Glomerular visceral epithelial cell (primary cell): ENCODE results near the gene BLACAT1.

Source experiments
- DNase-seq: peaks from one replicate; pipeline ENCODE4 v3.0.0-alpha.2; 2016; ENCODE audit errors: extremely low spot score

Gene BLACAT1

DNA sequence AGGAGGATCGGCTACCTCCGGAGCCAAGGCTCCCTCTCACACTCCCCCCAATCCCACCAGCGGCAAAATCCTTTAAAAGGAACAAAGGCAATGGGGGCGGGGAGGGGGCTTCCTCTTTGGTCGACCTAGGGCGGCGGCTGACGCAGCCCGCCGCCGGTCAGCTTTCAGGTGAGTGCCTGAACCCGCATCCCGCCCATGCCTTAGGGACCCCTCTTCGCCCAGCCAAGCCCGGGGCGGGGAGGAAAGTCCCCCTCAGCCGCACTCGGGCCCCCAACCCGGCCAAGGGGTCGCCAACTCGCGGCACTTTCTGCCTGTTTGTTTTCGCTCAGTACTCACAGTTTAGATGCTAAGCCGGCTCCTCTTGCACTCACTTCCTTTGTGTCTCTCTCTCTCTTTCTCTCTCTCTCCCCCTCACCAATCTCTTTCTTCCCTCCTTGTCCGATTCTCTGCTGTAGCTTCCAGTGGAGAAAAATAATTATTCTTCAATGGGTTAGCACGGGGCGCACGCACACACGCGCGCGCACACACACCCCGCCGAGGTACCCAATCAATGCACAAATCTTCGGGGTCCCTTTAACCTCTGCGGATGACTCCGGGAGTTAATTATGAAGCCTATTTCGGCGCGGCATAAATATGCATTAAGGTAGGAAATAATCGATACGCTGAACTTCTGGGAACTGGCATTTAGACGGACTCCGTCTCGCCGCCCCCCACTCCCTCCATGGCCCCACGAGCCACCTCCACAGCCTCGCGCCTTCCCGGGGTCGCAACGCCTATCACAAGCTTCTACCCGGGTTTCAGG lies at the start of gene BLACAT1:
TSS of gene BLACAT1 (minus strand) at position 465 of the 802 bp plus-strand sequence.
- DNase-seq: no peak

DNA sequence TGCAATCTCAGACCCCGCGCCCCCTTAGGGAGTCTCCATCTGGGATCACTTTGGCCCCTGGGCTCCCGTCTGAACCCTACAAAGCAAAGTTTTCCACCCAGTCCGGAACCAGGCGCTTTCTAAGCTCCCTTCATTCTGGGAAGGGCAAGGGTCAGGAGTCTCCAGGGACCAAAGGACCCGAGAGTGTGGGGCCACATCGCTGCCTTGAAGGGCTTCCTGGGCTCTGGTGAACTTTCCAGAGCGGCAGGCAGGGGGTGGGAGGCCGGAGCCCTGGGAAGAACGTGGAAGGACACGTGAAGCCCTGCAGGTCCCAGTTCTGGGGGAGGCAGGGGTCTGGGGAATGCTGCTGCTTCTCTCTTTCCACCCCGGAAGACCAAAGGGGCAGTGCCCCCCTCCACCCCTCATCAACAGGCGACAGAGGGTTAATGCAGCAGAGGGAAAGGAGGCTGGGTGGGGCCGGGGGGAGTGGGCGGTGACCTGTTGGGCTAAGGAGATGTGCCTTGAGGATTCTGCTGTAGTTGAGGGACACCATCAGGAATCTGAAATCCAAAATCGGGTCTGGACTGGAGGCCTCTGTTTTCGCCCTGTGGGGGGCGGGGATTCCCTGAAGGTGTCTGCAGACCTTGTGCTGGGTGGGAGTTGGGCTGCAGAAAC lies 49.4 kb upstream of the BLACAT1 start:
- DNase-seq: peak; percentile 29

DNA sequence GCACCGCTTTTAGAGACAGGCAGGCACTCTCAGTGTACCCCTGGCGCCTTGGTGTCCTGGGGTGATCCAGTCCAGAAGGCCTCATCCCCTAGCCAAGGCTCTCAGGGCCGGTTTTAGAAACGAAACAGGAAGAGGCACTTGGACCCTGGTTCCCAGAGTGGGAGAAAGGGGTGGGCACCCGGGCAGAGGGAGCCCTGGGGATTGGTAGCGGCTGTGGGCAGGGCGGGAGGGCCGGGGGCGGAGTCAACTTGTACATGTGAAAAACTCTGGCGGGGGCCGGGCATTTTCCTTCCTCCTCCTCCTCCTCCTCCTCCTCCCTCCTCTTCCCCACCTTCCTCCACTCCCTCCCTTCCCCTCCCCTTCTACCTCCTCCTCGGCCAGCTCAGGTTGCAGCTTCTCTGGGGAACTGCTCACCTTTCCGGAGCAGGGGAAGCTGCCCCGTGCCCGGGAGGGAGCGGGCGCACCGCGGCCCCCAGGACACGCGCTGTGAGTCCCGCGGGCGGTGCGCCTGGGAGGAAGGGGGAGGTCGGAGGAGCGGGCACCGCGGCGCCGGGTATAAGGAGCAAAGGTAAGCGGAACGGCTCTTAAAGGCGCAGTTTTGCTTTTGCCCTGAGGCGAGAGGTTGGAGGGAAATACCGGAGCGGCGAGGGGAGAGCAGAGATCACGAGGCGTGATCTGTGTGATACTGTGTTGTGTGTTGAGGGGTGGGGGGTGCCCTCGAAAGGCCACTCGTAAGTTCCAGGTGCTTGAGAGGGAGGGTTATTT lies 48.6 kb upstream of the BLACAT1 start, which contains the start of gene CDK18:
TSS of gene CDK18 (plus strand) at position 359 of the 765 bp plus-strand sequence. CDS start 18,499 bp downstream, outside the sequence.
- peak; percentile 91 for DNase-seq

DNA sequence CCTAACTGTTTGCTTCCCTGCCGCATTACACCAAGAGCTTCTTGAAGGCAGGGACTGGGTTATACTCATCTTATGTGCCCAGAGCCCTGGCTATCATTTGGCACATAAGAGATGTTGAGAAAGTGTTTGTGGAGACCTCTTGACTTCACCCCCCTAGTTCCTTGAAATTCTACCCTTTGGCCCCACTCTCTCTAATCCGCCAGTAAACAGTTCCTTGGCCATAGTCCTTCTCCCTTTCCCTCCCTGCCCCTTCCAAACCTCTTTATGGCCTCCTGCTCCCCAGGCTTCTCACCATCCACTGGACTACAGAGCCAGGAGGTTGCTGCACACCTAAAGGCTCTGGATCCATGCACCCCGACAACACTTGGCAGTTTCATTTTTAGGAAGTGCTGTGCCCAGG lies 47.1 kb upstream of the BLACAT1 start:
- DNase-seq: no peak

DNA sequence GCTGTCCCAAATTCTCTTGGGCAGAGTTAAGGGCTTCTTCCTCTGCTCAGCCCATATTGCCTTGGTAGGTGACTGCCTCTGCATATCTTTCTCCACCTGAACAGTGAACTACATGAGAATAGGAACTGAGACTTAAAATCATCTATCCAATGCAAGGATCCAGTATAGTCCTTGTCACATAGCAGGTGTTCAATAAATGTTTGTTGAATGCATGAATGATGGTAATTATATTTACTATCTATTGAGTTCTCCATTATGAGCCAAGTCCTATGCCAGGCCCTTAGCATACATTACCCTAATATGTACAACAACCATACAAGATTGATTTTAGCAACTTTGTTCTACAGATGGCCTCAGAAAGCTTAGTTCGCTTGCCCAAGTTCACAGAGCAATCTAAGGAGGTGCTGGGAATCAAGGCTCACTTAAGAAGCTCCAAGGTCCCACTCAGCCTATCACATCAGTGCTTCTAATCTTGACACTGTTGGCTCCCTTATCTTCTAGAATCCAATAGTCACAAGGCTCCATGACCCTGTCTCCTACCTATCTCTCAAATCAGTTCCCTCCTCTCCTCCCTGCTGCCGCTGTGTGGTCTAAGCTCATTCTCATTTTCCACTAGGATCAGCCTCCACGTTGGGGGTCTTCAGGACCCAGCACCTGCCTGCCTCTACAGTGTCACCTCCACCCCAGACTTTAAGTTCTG lies 46.4 kb upstream of the BLACAT1 start:
- no peak for DNase-seq

DNA sequence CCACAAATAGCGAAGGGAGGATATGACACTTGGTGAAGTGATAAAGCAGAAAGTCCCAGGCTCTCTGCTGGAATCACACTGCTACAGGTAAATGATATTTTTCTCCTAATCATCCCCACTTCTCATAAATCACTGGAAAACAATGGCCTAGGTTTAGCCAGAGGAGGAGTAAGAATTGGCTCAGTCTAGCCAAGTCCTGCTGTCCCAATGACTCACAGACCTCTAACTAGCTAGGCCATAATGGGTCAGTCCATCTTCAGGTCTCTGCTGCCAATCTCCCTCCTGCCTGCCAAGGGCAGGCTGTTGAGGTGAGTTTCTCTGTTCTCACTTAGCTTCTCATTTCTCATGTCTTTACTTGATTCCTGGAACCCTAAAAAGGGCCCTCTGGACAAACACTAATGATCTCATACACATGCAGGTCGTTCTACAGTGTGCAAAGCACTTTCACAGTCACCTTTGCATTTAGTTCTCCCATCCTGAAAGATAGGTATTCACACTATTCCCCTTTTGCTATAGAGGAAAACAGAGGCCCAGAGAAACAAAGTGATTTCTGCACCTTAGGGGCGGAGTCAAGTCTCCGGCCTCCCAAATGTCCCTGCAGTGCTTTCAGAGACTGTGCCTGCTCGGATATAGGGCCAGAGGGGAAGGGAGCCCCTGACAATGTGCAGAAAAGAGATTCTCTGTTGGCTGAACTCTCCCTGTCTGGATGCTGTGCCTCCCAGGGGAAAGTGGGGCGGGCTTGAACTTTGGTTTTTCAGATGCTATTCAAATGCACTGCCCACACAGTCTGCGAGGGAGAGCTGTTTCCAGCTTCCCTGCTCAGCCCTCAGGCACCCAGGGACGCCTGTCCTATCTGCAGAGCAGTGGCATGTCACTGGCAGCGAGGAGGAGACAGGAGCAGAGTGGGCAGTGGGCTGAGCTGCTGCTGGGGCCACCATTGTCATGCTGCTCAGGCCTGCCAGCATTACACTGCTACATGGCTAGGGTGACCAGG lies 44.7 kb upstream of the BLACAT1 start:
- no peak for DNase-seq

DNA sequence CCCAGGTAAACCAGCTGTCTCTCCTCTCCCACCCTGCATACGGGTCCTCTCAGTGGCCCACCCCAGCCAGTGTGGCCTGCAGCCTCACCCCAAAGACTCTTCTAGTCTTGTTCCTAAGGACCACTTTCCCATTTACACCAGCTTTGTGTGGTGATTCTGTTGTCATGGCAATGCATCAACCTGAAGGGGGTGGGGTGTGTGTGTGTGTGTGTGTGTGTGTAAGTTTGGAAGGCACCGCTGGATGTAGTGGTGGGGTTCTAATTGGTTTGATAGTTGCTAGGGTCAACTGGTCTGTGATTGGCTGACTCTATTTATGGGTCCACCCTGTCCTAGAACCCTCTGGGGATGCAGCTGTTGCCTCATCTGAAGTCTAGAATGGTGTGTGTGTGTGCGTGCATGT lies 43.9 kb upstream of the BLACAT1 start:
- DNase-seq: no peak

DNA sequence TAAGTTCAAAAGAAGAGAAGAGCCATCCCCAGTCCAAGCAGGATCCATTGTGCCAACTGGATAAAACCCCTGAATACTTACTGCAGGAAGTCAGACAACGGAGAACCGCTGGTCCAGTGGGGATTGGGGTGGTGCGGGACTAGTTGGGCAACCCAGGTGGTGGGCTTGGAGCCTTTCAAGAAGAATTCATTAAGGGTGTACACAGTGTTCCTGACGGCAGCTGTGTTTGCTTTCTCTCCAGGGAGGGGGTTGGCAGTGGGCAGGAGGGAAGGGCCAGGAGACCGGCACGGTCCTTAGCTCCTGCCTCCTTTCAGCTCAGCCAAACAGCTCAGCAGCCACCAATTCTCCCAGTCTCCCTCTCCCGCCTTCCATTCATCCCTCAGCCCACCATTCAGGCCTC lies 41.5 kb upstream of the BLACAT1 start:
- DNase-seq: no peak

DNA sequence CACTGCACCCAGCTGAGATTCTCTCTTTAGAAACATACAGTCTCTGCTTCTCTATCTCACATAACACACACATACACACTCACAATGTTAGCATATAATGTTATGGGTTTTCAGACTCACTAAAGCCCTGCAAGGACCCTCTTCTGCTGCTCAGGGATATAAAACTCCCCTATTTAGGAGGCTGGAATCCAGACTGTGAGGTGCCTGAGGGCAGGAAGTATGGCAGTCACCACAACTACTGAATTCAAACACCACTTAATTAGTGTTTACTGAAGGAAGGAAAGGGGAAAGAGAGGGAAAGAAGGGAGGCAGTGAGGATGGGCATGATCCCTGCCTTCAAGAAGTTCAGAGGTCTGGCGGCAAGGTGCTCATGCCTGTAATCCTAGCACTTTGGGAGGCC lies 40.8 kb upstream of the BLACAT1 start:
- DNase-seq: no peak

DNA sequence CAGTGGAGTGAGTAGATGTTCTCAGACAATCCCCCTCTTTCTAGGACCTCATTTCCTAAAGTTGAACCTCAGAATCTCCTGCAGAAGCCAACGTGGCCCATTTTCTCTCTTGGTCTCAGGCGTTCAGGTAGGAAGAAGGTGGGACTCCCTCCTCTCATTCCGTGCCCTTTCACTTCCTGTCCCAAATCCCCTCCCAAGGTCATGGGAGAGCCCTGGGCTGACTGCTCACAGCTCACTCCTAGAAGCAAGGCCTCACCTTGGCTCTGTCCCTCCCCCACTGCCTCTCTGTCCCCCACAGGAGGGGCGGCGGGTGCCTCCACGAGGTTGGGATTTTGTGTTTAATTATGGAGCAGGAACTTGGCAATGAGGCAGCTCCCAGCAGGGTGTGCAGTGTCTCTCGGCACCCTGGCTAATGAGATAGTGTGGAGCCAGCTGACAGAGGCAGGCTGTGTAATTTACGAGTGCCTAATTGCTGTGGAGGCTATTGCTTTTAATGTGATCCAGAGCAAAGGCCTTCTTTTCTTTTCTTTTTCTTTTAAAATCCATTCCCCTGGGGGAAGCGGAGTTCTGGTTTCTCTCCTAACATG lies 39.5 kb upstream of the BLACAT1 start:
- DNase-seq: no peak

DNA sequence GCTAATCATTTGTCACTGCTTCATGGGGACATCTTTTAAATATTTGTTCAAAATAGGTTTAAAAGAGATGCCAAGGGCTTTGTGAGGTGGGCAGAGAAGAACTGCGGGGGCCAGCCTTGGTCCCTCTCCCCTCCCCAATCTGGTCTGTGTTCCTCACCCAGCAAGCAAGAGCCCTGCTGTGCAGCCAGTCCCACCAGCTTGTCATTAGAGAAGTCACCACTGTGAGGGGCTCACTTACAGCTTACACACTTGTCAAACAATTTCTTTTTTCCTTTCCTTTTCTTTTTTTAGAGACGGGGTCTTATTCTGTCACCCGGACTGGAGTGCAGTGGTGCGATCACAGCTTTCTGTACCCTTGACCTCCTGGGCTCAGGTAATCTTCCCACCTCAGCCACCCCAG lies 38.3 kb upstream of the BLACAT1 start:
- DNase-seq: no peak

DNA sequence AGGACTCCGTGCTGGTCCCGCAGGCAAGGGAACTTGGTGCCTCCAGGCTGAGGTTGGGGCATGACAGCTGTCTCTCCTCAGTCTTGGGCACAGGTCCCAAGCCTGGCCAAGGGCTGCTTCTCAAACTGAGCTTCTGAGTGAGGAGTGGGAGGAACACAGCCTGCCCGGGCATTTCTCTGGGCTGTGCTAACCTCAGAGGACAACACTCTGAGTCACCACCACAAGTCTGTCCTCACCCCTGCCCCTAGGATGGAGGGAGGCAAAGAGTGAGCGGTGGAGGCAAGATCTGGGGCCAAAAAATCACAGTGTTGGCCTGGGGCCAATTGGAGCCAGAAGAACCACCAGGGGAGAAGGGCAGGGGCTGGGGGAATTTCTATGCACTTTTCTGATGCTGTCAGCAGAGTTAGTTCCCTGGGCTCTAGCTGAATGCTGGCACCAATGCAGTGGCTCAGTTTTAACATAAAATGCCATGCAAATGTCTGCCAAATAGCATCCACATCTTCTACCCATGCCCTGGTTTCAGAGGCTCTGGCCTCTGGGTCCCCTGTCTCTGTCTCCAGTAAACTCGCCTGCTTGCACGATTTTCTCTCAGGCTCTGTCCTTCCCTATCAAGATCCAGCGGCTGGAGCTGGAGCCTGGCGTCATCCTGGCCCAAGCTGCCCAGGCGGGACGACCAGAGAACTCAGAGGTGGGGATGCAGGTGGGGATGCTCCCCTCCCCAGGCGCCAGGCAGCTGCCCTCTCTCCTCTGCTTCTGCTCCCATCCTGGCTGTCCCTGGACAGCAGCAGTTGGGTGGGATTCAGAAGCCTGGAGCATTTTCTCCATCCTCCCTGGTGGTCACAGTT lies 37.6 kb upstream of the BLACAT1 start:
- DNase-seq: peak; percentile 91

DNA sequence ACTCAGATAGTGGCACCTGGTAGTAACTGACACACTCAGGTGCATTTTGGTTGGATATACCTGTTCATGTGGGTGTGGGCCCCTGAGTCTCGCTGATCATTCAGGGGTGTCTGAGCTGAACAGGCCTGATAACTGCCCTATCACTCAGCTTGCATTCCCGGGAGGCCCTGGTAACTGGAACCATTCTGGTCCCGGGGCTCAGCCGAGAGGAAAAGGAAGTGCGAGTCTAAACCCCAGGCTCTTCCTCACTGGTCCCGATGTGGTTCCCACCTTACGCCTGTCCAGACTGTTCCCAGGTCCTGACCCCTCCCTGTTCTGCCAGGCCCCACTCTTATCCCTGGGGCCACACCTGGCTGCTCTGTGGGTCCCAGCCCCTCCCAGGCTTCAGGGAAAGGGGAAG lies 36.9 kb upstream of the BLACAT1 start:
- DNase-seq: no peak

DNA sequence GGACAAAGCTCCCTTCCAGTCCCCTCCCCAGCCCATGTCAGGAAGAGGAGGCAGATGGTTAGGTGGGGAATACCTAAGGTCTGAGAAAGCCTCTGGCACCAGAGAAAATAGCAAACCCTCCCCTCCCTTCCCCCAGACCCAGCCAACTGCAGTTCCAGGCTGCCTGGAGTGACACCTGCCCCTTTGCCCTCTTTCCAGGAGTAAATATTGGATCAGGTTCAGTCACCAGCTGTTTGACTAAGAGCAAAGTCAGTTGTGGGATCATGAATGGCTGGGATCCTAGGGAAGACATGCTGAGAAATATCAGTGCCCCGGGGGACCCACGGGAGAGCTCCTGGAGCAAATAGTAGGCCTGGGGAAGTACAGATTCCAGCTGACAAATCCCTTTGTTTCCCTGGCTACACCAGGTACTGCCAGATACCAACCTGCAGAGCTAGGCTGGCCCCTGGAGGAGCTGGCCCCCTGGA lies 36.4 kb upstream of the BLACAT1 start:
- DNase-seq: no peak

DNA sequence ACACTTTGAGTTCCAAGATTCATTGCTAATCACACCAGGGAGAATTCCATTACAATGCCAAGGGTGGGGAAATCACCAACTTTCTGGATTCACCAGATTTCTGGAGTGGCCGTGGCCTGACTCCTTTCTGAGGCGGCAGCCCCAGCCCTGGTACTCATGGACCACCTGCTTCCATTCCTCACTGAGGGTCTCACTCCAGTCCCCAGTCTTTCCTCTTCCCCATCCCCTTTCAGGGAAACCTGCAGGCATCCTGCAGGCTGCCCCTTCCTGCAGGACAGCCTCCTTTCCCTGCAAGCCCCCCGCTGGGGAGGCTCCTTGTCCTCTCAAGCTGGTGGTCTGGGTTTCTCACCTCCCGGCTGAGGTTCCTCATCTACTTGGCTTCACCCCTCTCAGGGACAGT lies 35.9 kb upstream of the BLACAT1 start:
- DNase-seq: no peak

DNA sequence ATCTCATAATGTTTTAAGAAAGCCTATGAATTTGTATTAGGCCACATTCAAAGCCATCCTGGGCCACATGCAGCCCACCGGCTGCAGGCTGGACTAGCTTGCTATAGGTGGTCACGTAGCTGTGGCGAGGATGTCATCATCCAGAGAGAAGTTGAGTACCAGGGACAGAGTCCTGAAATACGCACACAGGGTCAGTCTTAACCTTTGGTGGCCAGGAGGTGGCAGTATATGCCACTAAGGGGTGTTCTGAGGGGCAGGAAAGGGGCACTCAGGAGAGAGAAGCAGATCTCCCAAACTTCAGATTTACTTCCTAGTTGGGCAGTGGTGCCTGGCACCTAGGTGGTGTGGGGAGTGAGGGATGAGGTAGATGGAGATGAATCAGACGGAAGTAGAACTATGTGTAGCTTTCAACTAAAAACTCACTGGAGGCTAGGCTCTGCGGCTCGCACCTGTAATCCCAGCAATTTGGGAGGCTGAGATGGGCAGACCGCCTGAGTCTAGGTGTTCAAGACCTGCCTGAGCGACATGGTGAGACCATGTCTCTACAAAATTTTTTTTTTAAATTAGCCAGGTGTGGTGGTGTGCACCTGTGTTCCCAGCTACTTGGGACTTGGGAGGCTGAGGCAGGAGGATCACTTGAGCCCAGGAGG lies 32.4 kb upstream of the BLACAT1 start:
- DNase-seq: peak; percentile 67

DNA sequence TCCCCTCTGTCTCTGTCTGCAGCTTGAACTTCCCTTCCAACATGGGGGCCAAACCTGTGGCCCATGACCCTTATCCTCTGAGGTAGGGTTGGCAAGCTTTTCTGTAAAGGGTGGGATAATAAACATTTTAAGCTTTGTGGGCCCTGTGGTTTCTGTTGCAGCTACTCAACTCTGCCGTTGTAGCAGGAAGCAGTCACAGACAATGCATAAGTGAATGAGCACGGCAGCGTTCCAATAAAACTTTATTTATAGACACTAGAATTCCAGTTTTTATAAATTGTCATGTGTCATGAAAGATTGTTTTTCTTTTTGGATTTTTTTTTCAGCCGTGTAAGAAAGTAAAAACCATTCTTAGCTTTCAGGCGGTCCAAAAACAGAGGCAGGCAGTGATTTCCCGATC lies 30.4 kb upstream of the BLACAT1 start:
- DNase-seq: no peak
